IPS-NIHi11 (cell line): ENCODE results near the gene TNC.
A peak's percentile ranks its signal among the peaks of the same experiment; 100 is the strongest.
"Not testable (repeated sequence)": the region's sequence is repeated elsewhere in the genome, so short reads cannot be mapped to it uniquely, and the experiment has no call there.

ENCODE experiments used
- DNase-seq: peaks from one replicate; pipeline ENCODE4 v3.0.0; 2012; ENCODE audit warnings: mixed read lengths, low spot score

Gene TNC

DNA sequence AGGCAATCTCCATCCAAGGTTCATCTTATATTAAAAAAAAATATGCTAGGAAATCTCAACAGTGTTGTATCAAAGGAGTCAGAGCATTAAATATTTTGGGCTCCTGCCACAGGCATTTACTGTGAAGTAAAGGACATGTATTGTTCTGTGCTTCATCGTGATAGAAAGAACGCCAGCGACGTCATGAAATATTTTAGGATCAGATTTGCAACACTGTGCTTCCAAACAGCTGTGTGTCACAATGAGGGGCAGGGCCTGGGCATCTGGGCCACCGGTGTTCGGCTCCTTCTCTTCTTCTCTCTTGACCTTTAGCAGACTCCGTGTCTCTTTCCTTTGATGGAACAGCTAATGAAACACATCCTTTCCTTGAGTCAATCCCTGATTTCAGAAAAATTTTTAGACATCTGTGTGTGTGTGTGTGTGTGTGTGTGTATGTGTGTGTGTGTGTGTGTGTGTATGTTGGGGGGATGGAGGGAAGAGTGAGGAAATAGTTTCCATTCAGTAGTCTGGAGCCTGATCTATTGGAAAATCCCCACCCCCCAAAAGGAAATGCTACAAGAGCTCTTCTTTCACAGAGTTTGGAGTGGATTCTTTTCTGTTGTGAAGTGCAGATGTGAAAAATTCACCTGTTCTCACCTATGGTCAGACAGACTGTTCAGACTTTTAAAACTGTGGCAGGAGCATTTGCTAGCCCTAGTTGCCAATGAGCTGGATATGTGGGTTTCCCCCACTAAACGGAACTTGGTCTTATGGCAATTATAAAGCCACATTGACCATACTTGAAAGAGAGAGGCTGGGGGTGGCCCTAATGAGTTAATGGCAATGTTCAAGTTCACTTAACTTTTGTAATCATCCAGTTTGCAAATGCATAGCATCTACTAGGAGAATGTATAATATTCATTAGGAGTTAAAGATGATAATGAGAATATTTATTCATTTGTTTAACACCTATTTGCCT is 18.1 kb upstream of the TNC start:
- DNase-seq, result no peak

DNA sequence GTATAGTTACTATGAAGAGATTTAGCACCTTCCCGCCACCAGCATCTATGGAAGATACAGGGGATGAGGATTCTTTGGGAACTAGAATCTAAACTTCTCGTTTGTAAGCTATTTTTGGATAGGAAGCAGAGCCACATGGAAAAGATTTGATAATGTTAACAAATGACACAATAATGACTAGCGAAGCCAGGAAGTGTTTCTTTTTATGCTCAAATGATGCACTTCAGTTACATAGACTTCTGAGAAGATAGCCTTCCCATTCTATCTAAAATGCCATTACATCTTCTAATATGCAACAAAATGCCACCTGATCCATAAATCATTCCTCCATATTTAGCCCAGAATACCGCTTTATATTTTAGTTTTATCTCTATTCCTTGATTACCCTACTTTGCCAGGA is 17.0 kb upstream of the TNC start:
- DNase-seq, result no peak

DNA sequence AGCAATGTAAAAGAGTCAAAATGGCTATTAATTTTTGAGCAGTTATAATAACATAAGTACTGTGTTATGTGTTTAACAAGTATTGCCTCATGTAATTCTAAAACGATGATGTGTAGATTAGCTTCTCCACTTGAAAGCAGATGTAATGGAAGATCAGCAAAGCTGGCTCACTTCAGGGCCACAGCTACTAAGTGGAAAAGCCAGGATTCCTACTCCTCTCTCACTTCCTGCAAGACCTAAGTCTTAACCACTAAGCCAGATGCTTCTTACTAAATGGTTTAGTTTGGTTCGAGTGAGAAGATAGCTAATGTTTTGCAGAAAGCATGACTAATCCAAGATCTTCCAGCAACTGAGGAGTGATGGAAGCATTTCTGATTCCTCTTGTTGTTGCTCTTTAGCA is 15.7 kb upstream of the TNC start:
- DNase-seq, result no peak

DNA sequence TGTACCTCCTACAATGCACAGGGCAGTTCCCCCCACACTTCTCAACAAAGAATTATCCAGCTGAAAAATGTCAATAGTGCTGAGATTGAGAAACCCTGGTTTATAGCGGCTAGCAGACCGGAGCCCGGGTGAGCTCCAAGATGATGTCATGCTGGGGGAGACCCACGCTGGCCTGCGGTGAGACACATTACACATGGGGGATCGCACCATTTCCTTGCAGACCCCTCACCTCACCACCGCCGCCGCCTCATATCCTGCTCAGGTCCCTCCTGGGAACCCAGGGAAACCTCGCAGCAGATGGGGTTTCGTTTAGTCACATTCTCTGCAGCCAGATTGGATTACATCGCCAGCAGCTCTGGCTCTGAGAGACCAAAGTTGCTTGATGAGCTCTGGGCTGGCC is 14.7 kb upstream of the TNC start:
- no peak for DNase-seq

DNA sequence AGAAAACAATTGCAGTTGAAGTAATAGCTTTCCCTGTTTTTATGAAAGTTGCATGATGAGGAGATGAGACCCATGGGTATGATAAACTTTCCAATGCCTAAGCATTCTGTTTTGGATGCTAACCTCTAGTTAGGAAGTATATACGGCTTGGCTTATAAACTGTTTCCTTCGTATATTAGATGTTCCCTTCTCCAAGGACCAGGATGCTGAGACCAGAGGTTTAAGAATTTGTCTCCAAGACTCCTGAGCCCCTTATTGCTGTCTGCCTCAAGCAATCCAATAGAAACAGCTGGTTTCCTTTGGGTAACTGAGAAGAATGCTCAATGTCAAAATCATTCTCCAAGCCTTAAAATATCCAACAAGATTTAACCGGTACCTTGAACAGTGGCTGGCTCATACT is 12.2 kb upstream of the TNC start:
- no peak for DNase-seq

DNA sequence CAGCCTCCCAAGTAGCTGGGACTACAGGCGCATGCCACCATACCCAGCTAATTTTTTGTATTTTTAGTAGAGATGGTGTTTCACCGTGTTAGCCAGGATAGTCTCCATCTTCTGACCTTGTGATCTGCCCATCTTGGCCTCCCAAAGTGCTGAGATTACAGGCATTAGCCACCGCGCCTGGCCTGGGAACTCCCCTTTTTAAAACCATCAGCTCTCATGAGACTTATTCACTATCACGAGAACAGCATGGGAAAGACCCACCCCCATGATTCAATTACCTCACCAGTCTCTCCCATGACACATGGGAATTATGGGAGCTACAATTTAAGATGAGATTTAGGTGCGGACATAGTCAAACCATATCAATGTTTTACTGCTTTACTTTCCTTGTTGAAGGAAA is 10.8 kb upstream of the TNC start:
- not testable (repeated sequence) for DNase-seq

DNA sequence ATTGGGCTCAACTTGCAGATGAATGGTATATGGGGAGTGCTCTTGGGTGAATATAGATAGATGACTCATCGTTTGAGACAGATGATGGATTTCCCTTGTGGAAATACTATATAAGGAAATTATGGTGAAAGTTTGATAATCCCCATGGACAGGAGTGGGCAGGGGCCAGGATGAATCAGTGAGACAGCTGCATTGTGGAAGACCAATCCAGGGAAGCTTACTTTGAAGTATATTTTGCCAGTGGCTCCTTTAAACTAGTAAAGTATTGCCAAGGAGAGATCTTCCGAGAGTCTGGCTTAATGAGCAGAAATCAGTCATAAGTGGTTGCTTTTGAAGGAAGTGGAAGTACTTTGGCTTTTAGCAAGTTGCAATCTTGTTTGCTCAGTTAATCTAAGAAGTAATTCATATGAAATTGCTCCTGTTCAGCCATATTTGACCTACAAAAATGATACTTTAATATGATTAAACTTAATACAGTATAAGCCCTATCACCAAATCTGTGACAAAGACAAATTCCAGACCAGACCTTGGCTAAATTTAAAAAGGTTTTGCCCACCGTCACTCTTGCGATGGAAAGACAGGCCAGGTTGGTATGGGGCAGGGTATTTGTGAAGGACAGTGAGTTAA is 9.3 kb upstream of the TNC start:
- no peak for DNase-seq

DNA sequence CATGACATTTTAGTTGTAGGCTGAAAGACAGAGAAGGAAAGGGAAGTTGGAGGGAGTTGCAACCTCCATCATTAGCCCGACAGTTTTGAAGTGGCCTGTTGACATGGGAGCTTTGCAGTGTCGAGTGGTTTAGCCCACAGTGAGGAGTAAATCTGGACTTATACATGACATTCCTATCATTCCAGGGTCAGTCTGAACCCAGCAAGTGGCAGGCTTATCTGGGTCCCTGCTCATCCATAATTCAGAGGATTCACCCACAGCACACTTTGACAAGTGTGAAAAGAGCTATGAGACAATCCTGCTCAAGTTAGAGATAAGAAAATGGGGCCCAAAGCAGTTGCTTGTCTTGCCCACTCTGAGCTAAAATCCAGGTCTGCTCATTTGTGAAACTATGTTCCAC is 8.4 kb upstream of the TNC start:
- DNase-seq, result no peak

DNA sequence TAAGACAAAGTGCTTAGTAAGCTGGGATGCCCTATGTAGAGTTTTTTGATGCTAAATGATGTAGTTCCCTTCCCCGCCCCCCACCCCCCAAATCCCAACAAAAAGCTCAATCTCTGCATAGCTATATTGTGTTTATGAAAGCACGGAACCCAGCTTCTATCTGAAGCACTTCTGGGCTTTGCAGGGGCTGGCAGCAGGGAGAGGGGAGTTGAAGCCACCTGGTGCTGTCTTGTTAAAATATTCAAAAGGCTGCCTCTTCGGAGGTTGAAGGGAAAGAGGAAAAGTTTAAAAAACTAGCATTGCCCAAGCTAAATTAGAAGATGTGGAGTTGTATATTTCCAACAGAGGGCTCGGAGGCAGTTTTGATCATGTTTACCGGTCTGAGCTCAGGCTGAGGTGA is 5.0 kb upstream of the TNC start:
- no peak for DNase-seq

DNA sequence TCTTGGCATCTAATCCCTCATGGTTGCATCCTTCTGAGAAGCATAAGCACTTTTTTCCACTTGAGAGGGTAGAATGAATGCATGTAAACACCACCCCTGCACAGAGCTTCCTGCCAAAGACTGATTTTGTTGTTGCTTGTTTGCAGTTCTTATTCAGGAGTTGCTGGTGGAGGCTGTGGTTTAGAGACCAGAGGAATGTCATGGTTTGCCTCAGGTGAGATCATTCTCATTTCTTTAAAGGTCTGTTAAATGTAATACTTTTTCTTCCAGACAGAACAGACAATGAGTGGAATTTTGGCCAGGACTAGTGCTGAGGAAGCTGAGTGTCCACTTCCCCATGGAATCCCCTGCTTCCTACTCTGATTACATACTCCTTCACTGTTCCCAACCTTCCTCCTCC is 3.2 kb upstream of the TNC start:
- no peak for DNase-seq

DNA sequence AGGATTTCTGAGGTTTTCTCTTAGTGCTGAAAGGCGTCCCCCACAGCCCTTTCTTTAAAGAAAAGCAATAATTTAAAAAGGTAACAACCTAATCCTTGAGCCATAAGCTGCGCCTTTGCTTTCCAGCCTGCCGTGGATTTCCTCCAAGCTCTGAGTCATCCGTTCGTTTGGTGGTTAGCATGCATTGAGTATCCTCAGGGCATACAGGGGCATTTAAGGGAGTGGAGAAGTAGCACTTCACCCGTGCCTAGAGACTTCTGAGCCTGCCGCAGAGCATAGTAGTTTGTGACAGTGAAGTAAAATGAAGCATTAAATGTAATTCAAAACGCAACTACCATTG is 892 bp upstream of the TNC start:
- DNase-seq, result peak; percentile 50

DNA sequence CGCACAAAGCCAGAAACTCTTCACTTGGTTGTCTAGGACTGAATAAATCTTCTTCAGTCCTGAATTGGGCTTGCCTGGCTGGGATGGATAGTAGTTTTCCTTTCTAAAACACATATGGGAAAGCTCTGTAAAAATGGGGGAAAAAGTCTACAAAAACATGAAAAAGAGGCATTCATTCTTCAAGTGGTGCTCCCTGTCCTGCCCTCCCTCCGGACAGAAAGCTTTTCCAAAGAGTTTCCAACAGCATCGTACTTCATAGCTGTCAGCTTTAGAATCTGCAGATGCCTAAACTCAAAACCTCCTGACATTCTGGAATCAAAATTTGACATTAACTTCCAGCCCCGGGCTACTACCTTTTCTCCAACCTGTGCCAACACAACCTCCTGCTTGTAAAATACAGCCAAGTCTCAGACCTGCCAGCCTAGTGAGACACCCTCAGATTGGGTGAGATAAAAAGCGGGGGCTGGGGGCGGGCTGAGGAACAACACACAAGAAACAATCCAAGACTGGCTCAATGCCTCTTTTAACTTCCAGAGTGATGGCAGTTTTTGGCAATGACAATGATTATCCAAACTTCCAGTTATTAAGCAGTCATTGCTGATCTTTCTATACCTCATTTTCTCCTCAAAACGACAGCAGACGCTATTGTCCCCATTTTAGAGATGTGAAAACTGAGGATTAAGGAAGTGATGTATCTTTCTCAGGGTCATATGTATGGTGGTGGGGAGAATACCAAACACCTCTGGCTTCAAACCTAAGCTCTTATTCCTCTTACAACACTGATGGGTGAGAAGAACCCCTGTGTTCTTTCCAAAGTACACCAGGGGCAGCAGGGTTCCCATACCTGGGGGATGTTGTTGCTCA is 1.3 kb downstream of the TNC start:
- DNase-seq, result no peak

DNA sequence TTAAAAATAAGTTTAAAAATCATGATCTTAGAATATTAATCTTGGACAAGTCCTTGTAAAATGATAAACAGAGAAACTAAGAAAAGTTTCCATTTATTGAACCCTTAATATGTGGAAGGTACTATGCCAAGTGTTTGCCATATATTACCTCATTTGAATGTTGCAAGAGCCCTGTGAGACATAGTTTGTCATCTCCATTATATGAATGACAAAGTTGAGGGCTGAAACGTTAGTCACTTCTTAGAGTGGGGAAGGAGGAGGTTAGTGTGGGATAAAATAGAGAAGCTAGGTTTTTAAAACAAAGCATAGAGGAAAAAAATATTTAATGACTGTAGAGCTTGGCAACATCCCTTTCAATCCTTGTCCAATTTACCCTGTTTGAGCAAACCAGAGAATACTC is 2.0 kb downstream of the TNC start:
- DNase-seq, result no peak

DNA sequence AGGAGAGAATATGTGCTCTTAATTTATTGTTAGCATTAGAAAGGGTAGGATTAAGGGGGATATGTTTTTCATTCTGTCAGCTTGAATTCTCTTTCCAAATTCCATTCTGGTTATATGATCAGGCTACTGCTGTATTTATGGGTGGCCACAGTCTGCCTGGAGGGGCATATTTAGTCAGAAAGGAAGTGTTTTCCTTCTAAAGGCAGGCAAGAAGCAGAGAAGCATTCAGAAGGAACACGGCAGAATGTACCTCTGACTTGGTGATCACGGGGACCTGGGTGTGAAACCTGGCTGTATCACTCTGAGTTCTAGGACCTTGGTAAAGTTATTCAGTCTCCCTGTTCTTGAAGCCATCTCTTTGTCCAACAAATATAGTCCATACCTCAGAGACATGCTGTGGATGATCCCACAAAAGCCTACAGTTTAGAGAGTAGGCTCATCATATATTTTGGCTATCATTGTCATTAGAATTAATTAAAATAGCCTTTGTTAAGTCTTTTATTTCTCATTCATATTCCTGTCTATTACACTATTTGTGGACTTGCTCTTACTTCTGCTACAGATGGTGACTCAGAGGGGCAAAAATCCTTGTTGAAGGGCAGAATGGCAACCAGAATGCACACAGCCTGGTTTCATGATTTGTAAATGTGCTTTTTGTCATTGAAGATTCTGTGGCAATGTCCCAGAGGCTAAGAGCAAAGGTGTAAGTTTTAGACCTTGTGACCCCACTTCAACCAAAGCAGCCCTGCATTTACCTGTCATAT is 2.7 kb downstream of the TNC start:
- DNase-seq, result no peak

DNA sequence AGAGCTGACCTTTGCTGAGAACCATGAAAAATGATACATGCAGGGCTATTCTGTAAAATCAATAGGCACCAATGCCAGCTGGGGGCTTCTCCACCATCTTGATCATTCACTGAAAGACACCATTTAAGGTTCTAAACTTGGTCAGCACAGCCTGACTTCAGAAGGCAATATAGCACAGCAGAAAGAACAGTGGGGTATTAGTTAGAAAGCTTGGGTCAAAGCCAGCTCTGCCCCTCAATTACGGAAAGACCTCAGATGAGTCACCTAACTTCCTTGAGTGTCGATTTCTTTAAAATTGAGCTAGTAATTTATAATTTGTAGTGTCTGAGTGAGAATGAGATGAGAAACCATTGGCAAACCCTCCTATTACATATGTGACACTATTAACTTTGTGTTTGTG is 3.4 kb downstream of the TNC start:
- no peak for DNase-seq

DNA sequence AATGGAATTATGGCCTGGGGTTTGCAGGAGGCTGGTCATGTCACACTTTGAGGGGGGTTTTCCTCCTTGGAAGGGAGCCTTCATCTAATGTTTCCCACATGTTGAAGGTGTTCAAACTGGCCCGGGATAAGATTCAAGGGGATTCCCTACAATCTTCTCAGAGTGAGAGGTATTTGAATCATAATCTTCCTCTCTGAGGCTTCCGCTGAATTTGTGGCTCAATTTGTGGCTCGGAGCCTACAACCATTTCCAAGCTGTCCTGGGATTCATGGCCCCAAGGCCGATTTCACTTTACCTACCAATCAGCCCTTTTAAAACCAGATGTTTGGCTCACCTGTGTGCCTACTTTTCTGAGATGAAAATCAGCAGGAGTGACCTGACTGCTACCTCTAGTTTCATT is 3.9 kb downstream of the TNC start:
- DNase-seq, result no peak

DNA sequence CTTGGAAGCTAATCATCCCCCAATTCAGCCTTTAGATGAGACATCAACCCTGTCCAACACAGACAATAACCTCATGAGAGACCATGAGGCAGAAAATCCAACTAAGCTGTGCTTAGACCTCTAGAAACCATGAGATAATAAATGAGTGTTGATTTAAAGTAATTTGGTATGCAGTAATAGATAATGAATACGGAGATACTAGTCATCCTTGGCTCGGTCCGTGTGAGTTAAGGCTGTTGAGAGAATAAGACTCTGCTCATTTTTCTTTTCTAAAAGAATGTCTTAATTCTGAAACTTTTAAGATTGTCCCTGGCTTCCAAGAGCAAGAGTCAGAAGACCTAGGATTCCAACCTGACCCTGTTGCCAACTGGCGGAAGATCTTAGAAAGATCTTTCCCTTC is 6.1 kb downstream of the TNC start:
- no peak for DNase-seq

DNA sequence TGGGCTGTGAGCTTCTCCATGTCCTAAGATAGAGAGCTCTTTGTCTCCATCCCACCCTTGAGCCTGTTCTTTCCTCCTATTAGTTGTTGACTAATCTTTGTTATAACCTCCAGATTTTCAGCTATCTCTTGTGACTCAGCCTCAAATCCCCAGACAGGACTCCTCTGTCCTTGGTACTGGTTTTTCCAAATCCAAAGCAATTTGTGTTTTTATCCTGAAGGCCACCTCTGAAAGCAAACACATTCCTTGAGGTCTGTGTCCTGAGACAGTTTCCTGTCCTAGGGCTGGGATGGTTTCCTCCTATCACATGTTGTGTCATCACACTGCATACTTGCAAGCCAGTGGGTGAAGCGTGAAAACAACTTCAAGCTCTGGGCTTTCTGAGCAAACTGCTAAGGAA is 8.5 kb downstream of the TNC start:
- DNase-seq, result no peak

DNA sequence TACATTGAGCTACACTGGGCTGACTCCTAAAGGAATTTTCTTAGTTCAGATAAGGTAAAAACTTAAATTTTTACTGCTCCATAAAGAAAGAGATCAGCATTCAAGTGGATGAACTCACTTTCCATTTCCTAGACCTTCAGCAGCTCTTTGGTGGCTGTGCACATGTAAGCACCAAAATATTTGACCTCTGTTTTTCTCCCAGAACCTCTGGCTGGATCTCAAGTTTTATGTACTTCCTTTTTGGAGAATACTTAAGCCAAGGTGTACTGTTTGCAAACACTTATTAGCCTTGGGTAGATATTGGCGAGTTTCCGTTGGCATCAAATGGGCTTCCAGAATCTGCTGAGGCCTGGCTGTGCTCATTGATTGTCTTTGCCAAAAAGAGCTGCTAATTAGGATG is 10.3 kb downstream of the TNC start:
- no peak for DNase-seq

DNA sequence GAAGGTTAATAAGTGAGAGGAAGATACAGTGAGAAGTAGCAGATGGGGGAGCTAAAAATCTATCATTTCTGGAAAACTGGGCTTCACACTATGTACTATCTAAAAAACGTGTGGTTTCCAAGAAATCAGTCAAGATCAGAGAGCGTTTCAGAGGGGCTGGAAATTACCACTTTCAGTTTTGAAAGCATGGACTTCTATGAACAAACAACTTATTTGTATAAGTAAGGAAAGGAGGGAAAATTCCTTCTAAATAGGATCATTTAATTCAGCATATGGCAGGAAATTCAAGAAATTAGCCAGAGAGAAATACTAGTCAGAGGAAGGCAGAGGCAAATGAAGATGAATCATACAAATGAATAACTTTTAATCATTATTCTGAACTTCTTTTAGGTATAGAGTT is 11.3 kb downstream of the TNC start:
- DNase-seq, result no peak

DNA sequence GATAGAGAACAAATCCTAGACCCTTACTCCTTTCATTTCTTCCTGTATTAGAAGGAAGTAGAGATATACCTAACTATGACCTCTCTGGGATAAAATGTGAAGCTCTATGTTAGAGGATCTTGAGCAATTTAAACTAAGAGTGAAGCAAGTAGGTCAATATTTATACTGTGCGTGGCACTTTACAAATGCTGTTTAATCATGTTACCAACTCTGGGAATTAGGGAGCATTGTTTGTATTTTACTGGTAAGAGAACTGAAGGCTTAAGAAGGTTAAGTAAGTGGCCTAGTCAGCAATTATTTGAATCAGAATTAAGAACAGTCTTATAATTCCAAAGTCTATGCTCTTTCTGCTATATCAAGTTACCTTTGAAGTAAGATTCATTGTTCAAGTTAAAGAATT is 12.0 kb downstream of the TNC start:
- DNase-seq, result no peak

DNA sequence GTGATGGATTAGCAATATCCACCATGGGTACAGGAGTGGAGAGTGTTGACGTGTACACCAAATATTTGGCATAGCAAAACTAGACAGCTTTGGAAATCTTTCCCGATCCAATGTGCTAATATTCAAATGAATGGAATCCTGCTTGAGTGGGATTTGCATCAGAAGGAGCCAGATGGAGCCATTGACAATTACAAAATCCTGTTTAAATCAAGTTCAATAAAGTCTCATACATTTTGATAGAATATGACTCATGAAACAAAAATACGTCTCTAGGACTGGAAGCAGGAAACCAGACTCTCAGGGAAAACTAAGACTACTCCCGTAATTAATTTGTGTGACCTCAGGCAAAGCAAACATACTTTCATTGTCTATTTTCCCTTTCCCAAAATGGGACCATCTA is 13.0 kb downstream of the TNC start:
- DNase-seq, result no peak
